Activated naive CD8-positive, alpha-beta T cell (primary cell): ENCODE data around the gene HDDC2.

ENCODE experiments used
- H3K27ac Mint-ChIP-seq: one replicate; pipeline ENCODE4 v1.8.0; 2021; ENCODE audit warnings: mixed read lengths
- H3K27me3 Mint-ChIP-seq: one replicate; pipeline ENCODE4 v1.8.0; 2021; ENCODE audit warnings: mixed read lengths
- H3K36me3 Mint-ChIP-seq: one replicate; pipeline ENCODE4 v1.8.0; 2021; ENCODE audit warnings: mixed read lengths
- H3K4me1 Mint-ChIP-seq: one replicate; pipeline ENCODE4 v1.8.0; 2021; ENCODE audit warnings: low read depth, mixed read lengths
- H3K4me3 Mint-ChIP-seq: one replicate; pipeline ENCODE4 v1.8.0; 2021; ENCODE audit warnings: mild to moderate bottlenecking, mixed read lengths
- H3K9me3 Mint-ChIP-seq: one replicate; pipeline ENCODE4 v1.8.0; 2021; ENCODE audit warnings: low read depth, mixed read lengths

HDDC2 gene

GRCh38 chr6:125314009-125314581, 12.3 kb upstream of the HDDC2 start:
- Mint-ChIP-seq H3K4me1 (no peaks in the 10 kb centered on the region), H3K27me3 (peaks cover 4% of the 10 kb centered on the region), H3K36me3 (no peaks in the 10 kb centered on the region), H3K27ac (no peak overlapping the region), H3K9me3 (no peaks in the 10 kb centered on the region), H3K4me3 (no peak overlapping the region)

- H3K36me3 Mint-ChIP-seq: no peaks in the 10 kb centered on the region
- no peaks in the 10 kb centered on the region for H3K9me3 Mint-ChIP-seq
- H3K4me1 Mint-ChIP-seq: peaks cover 3% of the 10 kb centered on the region
Measured at GRCh38 chr6:125312950-125313349, 11.2 kb upstream of the HDDC2 start.

GRCh38 chr6:125312478-125312877, 10.7 kb upstream of the HDDC2 start:
- no peaks in the 10 kb centered on the region for H3K36me3 Mint-ChIP-seq
- H3K27ac Mint-ChIP-seq: no peak overlapping the region
- H3K4me1 Mint-ChIP-seq: peaks cover 3% of the 10 kb centered on the region
- H3K4me3 Mint-ChIP-seq: no peak overlapping the region
- peaks cover 9% of the 10 kb centered on the region for H3K27me3 Mint-ChIP-seq
- H3K9me3 Mint-ChIP-seq: no peaks in the 10 kb centered on the region

More at GRCh38 chr6:125312950-125313349, 11.2 kb upstream of the HDDC2 start:
- Mint-ChIP-seq H3K27me3 (peaks cover 8% of the 10 kb centered on the region), H3K4me3 (no peak overlapping the region), H3K27ac (no peak overlapping the region)

DNA sequence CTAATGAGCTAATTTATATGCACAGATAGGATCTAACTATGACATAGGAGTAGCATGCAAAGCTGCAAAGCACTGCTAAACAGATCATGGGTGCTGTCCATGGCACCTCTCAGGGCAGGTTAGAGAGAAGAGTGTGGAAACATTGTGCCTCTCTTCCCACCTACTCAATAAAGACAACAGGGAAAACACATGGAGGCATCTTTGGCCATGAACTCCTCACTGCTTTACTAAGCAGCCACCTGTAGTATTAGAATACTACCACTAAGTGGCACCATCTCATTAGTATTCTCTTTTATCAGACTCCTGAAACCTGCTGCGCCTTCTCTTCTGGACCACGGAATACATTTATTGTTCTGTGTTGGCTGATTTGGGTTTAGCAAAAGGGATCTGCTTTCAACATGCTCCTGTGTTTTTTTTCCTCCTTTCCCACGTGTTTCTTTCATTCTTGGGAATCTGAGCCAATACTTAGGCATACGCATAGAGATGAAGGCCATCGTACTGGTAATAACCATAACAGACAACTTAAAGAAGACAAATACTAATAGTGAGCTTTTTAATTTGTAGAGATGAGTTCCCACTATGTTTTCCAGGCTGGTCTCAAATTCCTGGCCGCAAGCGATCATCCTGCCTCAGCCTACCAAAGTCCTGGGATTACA, 9.4 kb upstream of the HDDC2 start:
- H3K4me1 Mint-ChIP-seq: peaks cover 3% of the 10 kb centered on the region
- H3K9me3 Mint-ChIP-seq: no peaks in the 10 kb centered on the region
- no peak overlapping the region for H3K27ac Mint-ChIP-seq
- peaks cover 9% of the 10 kb centered on the region for H3K27me3 Mint-ChIP-seq
- no peaks in the 10 kb centered on the region for H3K36me3 Mint-ChIP-seq
- H3K4me3 Mint-ChIP-seq: no peak overlapping the region

- Mint-ChIP-seq H3K36me3 (no peaks in the 10 kb centered on the region), H3K27me3 (peaks cover 9% of the 10 kb centered on the region), H3K27ac (no peak overlapping the region), H3K9me3 (no peaks in the 10 kb centered on the region), H3K4me3 (no peak overlapping the region), H3K4me1 (peaks cover 9% of the 10 kb centered on the region)
Measured at GRCh38 chr6:125307964-125308615, 6.3 kb upstream of the HDDC2 start.

GRCh38 chr6:125307150-125307838, 5.5 kb upstream of the HDDC2 start:
- H3K9me3 Mint-ChIP-seq: no peaks in the 10 kb centered on the region

GRCh38 chr6:125306756-125307149, 5.0 kb upstream of the HDDC2 start:
- H3K9me3 Mint-ChIP-seq: no peaks in the 10 kb centered on the region

More at GRCh38 chr6:125307150-125307838, 5.5 kb upstream of the HDDC2 start:
- no peaks in the 10 kb centered on the region for H3K36me3 Mint-ChIP-seq
- H3K4me1 Mint-ChIP-seq: peaks cover 17% of the 10 kb centered on the region
- H3K27me3 Mint-ChIP-seq: peaks cover 7% of the 10 kb centered on the region
- no peak overlapping the region for H3K4me3 Mint-ChIP-seq
- no peak overlapping the region for H3K27ac Mint-ChIP-seq

DNA sequence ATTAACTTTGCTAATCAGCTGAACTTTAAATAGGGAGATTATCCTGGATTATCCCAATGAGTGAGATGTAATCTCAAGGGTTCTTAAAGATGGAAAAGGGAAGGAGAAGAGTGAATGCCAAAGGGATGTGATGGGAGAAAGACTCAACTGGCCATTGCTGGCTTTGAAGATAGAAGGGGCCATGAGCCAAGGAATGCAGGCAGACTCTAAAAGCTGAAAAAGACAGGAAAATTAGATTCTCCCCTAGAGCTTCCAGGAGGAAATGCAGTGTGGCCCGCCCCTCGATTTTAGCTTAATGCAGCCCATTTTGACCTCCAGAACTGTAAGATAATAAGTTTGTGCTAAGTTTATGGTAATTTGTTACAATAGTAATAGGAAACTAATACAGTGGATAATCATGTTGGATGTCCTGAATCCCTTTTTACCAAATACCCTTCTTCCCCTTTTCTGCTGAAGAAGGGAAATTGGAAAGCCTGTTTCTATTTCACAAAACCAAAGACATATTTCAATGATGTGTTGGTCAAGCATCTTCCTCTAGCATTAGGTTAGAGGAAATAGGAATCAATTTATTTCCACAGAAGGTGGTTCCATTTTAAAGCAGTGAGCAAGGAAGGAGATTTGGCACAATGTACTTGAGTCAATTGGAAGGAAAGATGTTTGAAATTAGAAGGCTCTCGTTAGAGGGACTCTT, 3.3 kb upstream of the HDDC2 start:
- Mint-ChIP-seq H3K9me3 (no peaks in the 10 kb centered on the region), H3K4me3 (no peak overlapping the region), H3K4me1 (peaks cover 30% of the 10 kb centered on the region), H3K27me3 (peaks cover 5% of the 10 kb centered on the region), H3K27ac (no peak overlapping the region), H3K36me3 (peaks cover 5% of the 10 kb centered on the region)

More at GRCh38 chr6:125306756-125307149, 5.0 kb upstream of the HDDC2 start:
- Mint-ChIP-seq H3K4me3 (no peak overlapping the region), H3K36me3 (no peaks in the 10 kb centered on the region), H3K4me1 (peaks cover 20% of the 10 kb centered on the region), H3K27me3 (peaks cover 7% of the 10 kb centered on the region), H3K27ac (no peak overlapping the region)

GRCh38 chr6:125303512-125303854, 1.7 kb upstream of the HDDC2 start:
- Mint-ChIP-seq H3K36me3 (peaks cover 14% of the 10 kb centered on the region), H3K9me3 (no peaks in the 10 kb centered on the region), H3K27me3 (peaks cover 3% of the 10 kb centered on the region), H3K27ac (peak overlapping the region; percentile 93), H3K4me1 (peaks cover 44% of the 10 kb centered on the region), H3K4me3 (peak overlapping the region; percentile 98)

- Mint-ChIP-seq H3K36me3 (peaks cover 17% of the 10 kb centered on the region), H3K4me3 (peak overlapping the region; percentile 98), H3K27ac (peak overlapping the region; percentile 93), H3K27me3 (peaks cover under 1% of the 10 kb centered on the region), H3K9me3 (no peaks in the 10 kb centered on the region), H3K4me1 (peaks cover 46% of the 10 kb centered on the region)
Measured at GRCh38 chr6:125302840-125303511, 1.2 kb upstream of the HDDC2 start.

DNA sequence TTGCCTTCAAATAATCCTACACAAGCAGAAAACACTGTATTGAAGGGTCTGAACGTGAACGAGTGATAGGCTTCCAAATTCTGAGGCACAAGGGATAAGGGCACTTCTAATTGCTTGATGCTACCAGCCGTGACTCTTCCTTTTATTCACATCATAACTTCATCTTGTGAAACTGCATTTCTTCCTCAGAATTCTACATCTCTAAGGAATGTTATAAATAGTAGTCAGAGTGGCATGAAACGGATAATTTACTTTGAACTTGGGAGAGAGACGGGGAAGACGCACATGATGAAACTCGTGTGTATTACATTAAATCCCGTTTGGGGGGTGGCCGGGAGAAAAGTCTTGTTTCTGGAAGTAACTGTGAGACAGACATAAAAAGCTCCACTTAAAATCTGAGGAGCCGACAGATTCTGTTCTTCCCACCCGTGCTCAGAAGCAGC, 754 bp downstream of the HDDC2 start:
- H3K36me3 Mint-ChIP-seq: peaks cover 27% of the 10 kb centered on the region
- H3K4me1 Mint-ChIP-seq: peaks cover 61% of the 10 kb centered on the region
- H3K9me3 Mint-ChIP-seq: no peaks in the 10 kb centered on the region
- peak overlapping the region; percentile 98 for H3K27ac Mint-ChIP-seq
- no peaks in the 10 kb centered on the region for H3K27me3 Mint-ChIP-seq
- H3K4me3 Mint-ChIP-seq: peak overlapping the region; percentile 98

- peaks cover 75% of the 10 kb centered on the region for H3K4me1 Mint-ChIP-seq
- H3K27ac Mint-ChIP-seq: peak overlapping the region; percentile 98
- no peaks in the 10 kb centered on the region for H3K27me3 Mint-ChIP-seq
Measured at GRCh38 chr6:125299257-125299656, 2.5 kb downstream of the HDDC2 start.

GRCh38 chr6:125296471-125296870, 5.3 kb downstream of the HDDC2 start:
- Mint-ChIP-seq H3K27ac (peak overlapping the region; percentile 36), H3K36me3 (peaks cover 41% of the 10 kb centered on the region)

More at GRCh38 chr6:125299257-125299656, 2.5 kb downstream of the HDDC2 start:
- H3K4me3 Mint-ChIP-seq: peak overlapping the region; percentile 98
- H3K9me3 Mint-ChIP-seq: no peaks in the 10 kb centered on the region
- H3K36me3 Mint-ChIP-seq: peaks cover 34% of the 10 kb centered on the region

DNA sequence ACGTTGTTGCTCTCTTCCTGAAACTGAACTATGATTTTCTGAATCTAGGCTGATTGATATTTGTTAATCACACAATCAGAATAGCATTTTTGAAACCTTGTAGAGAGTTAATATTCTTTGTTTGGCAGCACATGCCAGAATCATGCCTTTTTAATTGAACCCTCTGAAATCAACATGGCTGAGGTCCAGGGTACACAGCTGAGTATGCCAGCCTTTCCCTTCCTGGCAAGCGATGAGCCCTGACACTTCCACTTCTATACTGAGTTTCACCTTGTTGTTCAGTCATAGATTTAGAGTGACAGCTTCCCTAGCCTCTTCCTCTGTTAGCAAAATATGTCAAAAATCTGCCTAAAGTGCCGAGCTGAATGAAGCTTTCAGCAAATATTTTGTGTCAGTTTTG, 6.8 kb downstream of the HDDC2 start:
- Mint-ChIP-seq H3K27ac (no peak overlapping the region), H3K27me3 (no peaks in the 10 kb centered on the region), H3K9me3 (no peaks in the 10 kb centered on the region), H3K36me3 (peaks cover 46% of the 10 kb centered on the region), H3K4me3 (no peak overlapping the region), H3K4me1 (peaks cover 51% of the 10 kb centered on the region)

More at GRCh38 chr6:125296471-125296870, 5.3 kb downstream of the HDDC2 start:
- Mint-ChIP-seq H3K4me3 (no peak overlapping the region), H3K27me3 (no peaks in the 10 kb centered on the region), H3K4me1 (peaks cover 63% of the 10 kb centered on the region), H3K9me3 (no peaks in the 10 kb centered on the region)
